ENCODE results near the gene MCEE.
"Not testable (repeated sequence)": the region's sequence is repeated elsewhere in the genome, so short reads cannot be mapped to it uniquely, and the experiment has no call there.

Gene MCEE

DNA sequence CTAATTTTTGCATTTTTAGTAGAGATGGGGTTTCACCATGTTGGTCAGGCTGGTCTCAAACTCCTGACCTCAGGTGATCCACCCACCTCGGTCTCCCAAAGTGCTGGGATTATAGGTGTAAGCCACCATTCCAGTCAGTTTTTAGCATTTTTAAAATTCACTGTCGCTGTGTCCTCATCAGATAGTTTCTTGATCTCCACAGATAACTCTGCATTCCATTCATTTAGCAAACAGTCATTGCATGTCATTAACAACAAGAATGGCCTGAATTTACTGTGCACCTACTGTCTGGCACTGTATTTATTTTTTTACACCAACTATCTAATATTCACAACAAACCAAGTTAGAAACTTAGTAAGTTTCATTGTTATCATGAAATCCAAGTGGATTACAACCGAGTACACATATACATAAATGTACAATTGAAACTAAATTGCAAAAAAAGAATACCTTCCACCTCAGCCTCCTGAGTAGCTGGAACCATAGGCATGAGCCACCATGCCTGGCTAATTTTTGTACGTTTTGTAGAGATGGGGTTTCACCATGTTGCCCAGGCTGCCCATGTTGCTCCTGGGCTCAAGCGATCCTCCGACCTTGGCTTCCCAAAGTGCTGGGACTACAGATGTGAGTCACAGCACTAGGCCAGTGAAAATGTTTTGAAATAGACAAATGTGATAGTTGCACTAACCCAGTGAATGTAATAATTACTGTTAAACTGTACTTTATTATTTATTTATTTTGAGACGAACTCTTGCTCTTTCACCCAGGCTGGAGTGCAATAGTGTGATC, 4.3 kb downstream of the MCEE start:
- DNase-seq: no peak

DNA sequence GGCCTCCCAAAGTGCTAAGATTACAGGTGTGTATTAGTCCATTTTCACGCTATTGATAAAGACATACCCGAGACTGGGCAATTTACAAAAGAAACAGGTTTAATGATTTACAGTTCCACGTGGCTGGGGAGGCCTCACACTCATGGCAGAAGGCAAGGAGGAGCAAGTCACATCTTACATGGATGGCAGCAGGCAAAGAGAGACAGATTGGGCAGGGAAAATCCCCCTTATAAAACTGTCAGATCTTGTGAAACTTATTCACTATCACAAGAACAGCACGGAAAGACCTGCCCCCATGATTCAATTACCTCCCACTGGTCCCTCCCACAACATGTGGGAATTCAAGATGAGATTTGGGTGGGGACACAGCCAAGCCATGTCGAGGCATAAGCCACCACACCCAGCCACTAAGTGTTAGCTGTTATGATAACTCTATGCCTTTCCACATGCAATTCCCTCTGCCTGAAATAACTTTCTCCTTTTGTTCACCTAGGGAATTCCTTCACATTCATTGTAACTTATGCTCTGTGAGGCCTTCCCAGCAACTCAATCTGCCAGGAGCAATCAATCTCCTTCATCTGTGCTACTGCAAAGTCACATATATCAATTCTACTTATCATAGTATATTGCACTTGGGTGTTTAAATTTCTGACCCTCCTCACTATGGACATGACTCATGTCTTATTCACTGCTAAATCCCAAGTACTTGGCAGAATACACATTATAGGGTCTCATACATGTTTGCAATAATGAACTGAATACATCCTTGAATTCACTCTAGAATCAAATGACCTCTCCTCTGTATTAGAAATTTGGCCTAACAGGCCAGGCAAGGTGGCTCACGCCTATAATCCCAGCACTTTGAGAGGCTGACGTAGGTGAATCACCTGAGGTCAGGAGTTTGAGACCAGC, 7.4 kb downstream of the MCEE start:
- DNase-seq: no peak

DNA sequence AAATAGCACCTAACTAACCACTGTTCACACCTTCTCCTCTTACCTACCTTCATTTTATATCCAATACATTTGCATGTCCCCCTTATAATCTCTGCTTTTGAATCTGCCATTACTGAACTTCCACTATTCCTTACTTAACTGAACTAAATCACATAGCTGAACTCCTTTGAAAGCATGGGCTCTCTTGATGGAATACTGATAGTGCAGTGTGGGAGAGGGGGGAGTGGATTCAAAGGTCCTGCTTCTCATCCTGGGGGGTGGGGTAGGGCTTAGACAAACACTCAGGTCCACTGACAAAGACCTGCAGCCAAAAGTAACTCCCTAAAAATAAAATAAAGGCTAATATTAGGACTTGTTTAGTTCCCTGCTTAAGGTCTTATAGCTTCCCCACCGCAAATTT, 8.6 kb downstream of the MCEE start:
- no peak for DNase-seq

DNA sequence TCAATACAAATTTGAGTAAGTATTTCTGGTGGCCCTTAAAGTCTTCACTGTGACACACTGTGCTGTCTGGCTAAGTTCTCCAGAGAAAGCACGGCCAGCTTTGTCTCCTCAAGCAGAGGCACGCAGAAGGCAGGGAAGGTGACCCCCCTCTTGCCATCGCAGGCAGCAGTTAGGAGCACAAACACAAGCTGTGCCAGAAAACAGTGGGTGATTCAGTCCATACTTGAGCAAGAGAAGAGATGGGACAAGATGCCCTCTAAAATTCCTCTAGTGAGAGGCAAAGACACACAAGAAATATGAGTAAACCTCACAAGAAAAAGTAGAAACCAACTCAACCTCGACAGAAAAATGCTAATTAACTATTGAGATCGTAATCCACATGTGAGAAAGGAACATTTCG, 9.8 kb downstream of the MCEE start:
- DNase-seq: no peak

DNA sequence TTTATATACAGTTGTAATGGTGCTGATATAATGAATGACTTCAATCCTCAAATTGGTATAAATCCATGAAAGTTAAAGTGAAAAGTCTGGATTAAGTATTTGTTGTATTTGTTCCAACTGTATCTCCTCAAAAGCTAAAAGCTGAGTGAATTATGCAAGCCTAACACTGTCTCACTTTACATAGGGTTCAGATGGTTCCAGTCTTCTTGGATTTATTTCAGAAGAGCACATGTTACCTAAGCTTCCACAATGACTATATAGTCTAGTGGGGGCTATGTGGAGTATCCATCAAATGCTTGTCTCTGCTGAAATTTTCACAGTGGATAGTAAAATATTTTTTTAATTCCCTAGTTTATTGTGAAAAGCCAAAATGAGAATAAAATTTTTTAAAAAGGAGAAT, 13.0 kb downstream of the MCEE start:
- no peak for DNase-seq

DNA sequence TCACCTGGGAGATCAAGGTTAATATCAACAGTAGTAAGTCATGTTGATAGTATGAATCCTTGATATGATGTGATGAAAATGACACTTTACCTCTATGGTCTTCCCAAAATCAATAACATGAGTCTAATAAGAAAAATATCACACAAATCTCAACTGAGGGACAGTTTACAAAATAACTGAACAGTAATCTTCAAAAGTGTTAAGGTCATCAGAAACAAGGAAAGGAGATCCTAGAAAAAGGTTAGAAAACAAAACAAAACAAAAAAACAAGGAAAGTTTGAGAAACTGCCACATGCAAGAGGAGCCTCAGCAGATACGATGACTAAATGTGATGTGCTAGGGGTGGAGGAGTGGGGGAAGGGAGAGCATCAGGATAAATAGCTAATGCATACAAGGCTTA, 16.2 kb downstream of the MCEE start:
- no peak for DNase-seq

DNA sequence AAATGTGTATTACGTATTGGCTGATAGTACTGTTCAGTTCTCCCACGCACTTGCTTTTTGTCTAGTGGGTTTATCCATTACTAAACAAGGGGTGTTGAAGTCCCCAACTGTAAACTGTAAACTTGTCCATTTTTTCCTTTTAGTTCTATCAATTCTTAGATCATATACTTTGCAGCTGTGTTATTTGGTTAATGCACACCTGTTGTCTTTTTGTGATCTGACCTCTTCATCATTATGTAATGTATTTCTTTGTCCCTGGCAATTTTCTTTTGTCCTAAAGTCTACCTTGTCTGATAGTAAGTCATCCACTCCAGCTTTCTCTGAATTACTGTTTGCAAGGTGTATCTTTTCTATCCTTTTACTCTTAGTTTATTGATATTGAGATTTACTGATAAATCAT, 21.9 kb downstream of the MCEE start:
- no peak for DNase-seq

DNA sequence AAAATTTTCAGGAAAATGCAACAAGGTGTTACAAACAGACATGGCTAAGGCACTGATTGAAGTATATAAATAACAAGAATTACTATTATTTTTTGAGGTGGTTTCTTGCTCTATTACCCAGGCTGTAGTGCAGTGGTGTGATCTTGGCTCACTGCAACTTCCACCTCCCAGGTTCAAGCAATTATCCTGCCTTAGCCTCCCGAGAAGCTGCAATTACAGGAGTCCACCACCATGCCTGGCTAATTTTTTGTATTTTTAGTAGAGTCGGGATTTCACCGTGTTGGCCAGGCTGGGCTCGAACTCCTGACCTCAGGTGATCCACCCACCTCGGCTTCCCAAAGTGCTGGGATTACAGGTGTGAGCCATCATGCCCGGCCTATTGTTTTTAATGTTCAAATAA, 23.6 kb downstream of the MCEE start:
- not testable (repeated sequence) for DNase-seq

DNA sequence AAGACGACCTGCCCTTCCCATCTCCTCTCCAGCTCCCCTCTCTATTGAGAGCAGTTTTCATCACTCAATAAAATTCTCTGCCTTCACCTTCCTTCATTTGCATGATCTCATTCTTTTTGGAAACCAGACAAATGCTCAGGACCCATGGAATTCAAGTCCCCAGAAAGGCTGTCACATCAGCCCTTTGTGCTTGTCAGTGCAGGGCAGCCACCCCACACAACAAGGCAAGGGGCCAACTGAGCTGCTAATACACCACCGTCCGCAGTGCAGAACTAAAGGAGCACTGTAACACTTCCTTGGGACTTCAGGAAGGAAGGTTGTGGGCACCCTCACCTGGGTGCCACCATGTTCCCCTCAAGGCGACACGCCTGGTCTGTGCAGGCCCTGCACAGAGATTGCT, 26.2 kb downstream of the MCEE start:
- DNase-seq: no peak

DNA sequence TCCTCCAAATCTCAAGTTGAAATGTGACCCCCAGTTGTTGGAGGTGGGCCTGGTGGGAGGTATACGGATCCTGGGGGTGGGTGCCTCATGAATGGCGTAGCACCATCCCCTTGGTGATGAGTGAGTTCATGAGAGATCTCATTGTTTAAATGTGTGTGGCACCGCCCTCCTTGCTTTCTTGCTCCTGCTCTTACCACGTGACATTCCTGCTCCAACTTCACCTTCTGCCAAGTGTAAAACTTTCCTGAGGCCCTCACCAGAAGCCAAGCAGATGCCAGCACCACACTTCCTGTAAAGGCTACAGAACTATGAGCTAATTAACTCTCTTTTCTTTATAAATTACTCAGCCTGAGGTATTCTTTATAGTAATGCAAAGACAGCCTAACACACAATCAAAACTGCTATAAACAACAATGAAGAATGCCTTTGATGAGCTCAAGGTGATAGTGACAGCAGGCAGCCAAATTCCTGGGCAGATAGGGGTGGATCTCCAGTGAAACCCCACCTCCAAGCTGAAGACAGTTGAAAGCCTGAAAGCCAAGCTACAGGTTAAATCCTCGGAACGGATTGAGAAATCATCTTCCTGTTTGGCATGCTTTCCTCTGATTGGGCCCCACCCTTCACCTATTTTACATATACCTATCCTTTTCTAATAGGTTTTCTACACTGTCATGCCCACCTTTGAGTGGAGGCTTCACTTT, 26.9 kb downstream of the MCEE start:
- DNase-seq: no peak

DNA sequence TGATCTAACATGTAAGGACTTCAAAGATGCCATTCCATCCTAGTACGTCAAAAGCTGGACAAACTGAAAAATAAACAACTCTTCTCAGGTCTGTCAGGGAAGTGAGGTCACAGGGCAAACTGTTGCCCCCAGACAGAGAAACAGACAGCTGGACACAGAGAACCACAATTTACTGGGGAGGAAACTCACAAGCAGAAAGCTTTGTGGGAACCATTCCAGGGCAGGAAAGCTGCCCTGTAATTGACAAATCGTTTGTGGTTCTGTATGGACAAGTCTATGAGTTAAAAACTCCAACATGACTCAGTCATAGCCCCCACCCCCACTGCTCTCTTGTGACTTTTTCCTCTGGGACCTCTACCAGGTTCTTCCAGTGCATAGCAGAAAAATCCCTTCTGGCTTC, 28.4 kb downstream of the MCEE start:
- peak; percentile 80 for DNase-seq

DNA sequence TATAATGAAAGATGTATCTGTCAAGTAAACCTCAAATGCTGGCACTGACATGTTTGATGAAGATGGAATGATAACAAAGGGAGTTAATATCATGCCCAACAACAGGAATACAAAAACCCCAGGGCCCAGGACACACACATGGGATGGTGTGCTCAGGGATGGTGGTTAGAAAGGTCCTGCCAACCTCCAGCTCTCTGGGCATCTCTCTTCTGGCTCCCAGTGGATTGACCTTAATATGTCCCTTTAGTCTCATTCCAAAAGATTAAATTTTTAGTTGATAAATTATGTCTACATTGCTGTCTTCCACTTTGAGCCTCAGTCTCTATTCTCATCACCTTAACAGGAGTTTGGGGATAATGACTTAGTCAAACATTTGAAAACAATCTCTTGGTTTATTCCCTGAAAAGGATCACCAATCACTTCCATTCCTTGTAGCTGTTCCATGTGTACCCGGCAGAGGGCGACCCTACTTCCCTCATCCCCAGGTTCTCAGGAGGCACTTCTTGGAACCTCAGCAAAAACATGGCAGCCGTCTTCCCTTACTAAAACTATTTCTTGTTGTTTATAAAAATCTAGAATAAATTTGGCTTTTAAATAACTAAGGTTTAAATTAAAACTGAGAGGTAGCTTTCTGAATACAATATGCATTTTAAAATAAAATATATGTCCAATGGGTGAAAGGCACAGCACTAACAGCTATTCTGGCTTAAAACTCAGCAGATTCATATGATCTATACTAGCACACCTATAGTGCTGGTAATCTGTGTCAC, 29.6 kb downstream of the MCEE start:
- DNase-seq: peak; percentile 66

DNA sequence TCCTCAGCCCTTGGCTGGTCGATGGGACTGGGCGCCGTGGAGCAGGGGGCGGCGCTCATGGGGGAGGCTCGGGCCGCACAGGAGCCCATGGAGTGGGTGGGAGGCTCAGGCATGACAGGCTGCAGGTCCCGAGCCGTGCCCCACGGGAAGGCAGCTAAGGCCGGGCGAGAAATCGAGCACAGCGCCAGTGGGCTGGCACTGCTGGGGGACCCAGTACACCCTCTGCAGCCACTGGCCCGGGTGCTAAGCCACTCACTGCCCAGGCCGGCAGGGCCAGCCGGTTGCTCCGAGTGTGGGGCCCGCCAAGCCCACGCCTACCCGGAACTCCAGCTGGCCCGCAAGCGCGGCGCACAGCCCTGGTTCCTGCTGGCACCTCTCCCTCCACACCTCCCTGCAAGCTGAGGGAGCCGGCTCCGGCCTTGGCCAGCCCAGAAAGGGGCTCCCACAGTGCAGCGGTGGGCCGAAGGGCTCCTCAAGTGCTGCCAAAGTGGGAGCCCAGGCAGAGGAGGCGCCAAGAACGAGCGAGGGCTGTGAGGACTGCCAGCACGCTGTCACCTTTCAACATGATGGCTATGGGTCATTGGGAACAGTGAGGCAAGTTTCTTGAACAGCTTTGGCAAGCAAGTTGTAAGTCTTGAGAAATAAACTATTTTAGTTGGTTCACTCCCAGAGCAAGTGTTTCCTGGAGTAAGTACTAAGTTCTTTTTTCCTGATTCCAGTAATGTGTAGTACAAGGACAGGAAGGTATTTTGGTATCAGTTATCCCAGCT, 37.4 kb downstream of the MCEE start:
- DNase-seq: not testable (repeated sequence)

DNA sequence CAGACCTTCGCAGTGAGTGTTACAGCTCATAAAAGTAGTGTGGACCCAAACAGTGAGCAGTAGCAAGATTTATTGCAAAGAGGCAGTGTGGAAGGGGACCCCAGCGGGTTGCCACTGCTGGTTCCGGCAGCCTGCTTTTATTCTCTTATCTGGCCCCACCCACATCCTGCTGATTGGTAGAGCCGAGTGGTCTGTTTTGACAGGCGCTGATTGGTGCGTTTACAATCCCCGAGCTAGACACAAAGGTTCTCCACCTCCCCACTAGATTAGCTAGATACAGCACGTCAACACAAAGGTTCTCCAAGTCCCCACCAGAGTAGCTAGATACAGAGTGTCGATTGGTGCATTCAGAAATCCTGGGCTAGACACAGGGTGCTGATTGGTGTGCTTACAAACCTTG, 38.2 kb downstream of the MCEE start:
- DNase-seq: not testable (repeated sequence)

DNA sequence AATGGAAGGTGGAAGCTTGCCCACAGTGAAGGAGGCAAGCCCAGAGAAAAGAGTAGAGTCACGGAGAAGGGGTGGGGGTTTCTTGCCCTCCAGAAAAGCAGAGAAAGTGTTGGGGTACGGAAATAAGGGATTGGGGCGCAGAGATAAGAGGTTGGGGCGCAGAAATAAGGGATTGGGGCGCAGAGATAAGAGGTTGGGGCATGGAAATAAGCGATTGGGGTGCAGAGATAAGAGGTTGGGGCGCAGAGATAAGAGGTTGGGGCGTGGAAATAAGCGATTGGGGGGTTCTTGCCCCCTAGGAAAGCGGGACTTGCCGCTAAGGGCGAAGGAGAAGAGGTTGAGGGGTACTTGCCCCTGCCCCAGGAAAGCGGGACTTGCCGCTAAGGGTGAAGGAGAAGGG, 40.6 kb downstream of the MCEE start:
- DNase-seq: not testable (repeated sequence)

DNA sequence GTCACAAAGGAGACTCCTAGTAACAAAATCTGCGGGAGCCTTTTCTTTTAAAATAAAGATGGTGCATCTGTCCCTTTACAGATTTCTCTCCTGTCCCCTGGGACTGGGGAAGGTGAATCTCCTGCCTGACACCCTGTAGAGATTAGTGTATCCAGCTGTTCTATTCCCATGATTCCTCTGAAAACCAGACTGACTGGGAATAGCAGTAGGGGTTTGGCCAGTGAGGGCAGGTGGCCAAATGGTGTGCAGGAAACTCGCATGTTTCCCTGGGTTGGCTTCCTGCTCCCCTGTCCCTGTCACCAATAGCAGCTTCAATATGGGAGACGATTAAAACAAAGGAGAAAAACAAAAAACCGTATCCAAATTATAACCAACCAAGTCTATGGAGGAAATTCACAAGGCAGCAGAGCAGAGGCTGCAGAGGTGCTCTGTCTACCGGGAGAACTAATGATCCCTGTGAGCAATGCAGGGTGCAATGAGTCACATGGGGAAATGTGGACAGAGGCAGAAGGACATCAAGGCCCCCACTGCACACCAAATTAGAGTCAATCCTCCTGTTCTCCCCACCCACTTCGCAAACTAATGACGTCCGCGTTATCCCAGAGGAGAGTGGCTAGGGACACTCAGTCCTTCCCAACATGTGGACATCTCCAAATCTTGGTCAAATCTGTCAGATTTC, 44.6 kb downstream of the MCEE start:
- not testable (repeated sequence) for DNase-seq

DNA sequence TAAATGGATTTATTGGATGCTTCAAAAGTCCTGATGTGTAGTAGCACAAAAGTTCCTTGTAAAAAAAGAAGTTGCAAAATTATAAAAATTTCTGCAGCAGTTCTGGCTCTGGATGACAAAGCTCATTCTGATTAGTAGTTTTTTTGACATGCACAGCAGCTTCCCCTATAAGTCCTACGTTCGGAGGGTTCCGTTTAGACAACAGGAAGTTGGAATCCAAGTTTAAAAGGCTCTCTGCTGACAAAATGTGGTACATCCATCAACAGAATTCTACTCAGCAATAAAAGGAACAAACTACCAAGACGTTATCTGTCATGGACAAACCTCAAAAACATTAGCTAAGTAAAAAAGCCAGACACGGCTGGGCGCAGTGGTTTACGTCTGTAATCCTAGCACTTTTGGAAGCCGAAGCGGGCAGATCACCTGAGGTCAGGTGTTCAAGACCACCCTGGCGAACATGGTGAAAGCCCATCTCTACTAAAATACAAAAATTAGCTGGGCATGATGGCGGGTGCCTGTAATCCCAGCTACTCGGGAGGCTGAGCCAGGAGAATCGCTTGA, 46.2 kb downstream of the MCEE start:
- not testable (repeated sequence) for DNase-seq

DNA sequence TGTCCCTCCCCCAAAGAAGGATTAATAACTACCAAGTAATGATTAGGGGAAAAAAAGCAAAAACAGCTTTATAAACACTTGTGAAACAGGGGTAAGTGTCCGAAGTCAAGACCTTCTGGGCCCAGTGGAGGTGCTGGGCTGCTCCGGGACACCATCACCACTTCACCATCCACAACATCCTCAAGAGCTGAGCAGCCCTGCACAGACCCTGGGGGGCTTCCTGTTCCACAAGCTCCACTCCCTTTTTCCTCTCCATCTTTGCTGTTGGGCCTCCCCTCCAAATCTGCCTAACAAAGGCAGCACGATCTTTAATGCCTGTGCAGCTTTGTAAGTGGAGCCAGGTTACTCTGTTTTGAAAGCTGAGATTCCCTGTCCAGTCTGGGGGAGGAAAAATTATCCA, 46.7 kb downstream of the MCEE start:
- DNase-seq: not testable (repeated sequence)

DNA sequence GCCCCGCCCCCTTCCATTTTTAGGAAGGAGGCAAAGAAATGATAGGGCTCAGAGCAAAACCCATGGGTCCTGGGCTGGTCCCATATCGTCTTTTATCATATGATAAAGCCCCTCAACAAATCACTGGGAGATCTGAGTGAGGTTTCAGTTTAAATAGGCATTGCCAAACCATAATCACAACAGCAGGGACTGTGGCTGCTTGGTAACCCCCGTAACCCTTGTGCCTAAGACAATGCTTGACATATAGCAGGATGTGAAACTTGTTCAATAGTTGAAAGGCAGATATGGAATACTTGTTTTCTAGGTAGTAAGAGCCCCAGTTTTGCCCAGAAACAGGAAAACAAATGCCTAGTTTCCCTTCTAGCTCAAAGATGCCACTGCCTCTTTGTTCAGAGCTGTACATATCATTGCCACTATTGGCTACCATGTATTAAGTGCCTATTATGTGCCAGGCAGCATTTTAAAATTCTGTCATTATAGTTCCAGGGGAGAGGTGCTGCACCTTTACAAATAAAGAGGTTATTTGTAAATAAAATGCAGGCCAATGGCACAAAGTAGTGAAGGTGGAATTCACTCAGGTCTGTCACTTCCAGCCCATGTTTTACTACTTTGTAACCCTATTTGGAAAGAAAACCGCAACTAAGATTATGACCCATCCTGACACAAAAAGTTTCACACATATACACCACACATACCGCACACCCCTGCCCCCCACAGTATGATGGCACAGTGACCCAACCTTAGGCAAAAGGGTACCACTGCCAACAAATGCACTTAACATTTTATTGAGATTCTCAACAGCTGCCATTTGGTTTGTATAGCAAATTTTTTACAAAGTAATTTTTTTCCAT, 47.4 kb downstream of the MCEE start:
- no peak for DNase-seq

DNA sequence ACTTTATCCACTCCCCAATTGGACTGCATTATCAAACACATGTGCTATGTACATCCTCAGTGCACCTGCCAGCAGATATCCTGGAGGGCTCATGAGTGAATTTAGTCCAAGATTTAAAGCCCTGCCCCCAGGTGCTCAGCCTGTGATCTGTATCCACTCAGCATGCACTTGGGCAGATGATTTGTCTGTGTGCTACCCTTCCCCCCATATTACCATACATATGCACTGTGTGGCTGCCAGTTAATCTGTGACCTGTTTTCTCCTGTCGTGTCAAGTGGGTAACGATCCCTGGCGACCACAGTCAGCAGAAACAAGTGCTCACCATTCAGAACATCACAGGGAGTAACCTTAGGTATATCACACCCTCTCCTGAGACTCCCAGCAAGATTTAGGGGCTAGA, 51.4 kb downstream of the MCEE start:
- no peak for DNase-seq

Measured in islet precursor cell (in vitro differentiated cells).